ENCODE results near the gene SPIRE1.

SPIRE1 gene

GRCh38 chr18:12518326-12518725, 139.6 kb downstream of the SPIRE1 start:
- no peaks in the 10 kb centered on the region for H3K36me3 ChIP-seq (ENCODE audit: control insufficient read depth in 2 of 2, insufficient read depth in 2 of 2, low read length in 2 of 2)
- no peaks in the 10 kb centered on the region for H3K9me3 ChIP-seq (ENCODE audit: control insufficient read depth in 2 of 2, low read length in 2 of 2)
- H3K27me3 ChIP-seq (ENCODE audit: control insufficient read depth in 1 of 2, insufficient read depth in 2 of 2, low read length in 2 of 2) = no peaks in the 10 kb centered on the region
- no peaks in the 10 kb centered on the region for H3K4me1 ChIP-seq (ENCODE audit: control insufficient read depth, insufficient read depth, low read length)
- no peak overlapping the region for H3K4me3 ChIP-seq (ENCODE audit: low read length in 2 of 2)
- H3K9ac ChIP-seq (ENCODE audit: low read length in 2 of 2) = no peak overlapping the region
- no peak overlapping the region for H3K27ac ChIP-seq (ENCODE audit: low read length)

- H3K9me3 ChIP-seq (ENCODE audit: control insufficient read depth in 2 of 2, low read length in 2 of 2) = no peaks in the 10 kb centered on the region
- no peak overlapping the region for H3K4me3 ChIP-seq (ENCODE audit: low read length in 2 of 2)
- no peaks in the 10 kb centered on the region for H3K4me1 ChIP-seq (ENCODE audit: control insufficient read depth, insufficient read depth, low read length)
- H3K9ac ChIP-seq (ENCODE audit: low read length in 2 of 2) = no peak overlapping the region
- H3K36me3 ChIP-seq (ENCODE audit: control insufficient read depth in 2 of 2, insufficient read depth in 2 of 2, low read length in 2 of 2) = no peaks in the 10 kb centered on the region
- H3K27me3 ChIP-seq (ENCODE audit: control insufficient read depth in 1 of 2, insufficient read depth in 2 of 2, low read length in 2 of 2) = no peaks in the 10 kb centered on the region
- no peak overlapping the region for H3K27ac ChIP-seq (ENCODE audit: low read length)
Measured at GRCh38 chr18:12517142-12517825, 140.6 kb downstream of the SPIRE1 start.

DNA sequence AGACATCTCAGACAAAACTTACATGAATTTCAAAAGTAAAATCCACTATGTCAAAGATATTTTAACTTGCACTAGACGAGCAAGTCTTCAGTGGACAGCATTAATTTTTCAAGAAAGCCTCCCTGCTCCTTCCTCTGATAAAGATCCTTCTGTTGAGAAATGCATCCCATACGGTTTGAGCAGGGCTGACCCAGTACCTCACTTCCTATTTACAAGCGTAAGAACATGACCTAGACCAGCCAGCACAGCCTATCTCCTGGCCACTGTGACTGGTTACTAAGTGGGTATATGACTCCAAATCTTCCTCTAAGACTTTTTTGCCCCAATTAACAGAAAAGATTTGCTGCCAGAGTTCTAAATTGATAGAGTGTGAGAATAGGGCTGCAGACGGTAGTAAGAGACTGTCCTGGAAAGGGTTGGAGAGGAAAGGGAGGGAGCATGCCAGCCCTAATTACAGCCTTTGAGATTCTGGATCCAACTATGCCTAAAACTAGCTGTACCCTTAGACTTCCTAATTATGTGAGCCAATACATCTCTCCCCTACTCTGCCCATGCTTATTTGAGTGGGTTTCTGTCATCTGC, 141.8 kb downstream of the SPIRE1 start:
- H3K9ac ChIP-seq (ENCODE audit: low read length in 2 of 2) = no peak overlapping the region
- H3K4me3 ChIP-seq (ENCODE audit: low read length in 2 of 2) = no peak overlapping the region
- H3K27ac ChIP-seq (ENCODE audit: low read length) = no peak overlapping the region
- H3K27me3 ChIP-seq (ENCODE audit: control insufficient read depth in 1 of 2, insufficient read depth in 2 of 2, low read length in 2 of 2) = no peaks in the 10 kb centered on the region
- H3K36me3 ChIP-seq (ENCODE audit: control insufficient read depth in 2 of 2, insufficient read depth in 2 of 2, low read length in 2 of 2) = peaks cover 0 to 2% of the 10 kb centered on the region in 2 donors
- no peaks in the 10 kb centered on the region for H3K4me1 ChIP-seq (ENCODE audit: control insufficient read depth, insufficient read depth, low read length)
- H3K9me3 ChIP-seq (ENCODE audit: control insufficient read depth in 2 of 2, low read length in 2 of 2) = no peaks in the 10 kb centered on the region

- Histone ChIP-seq H3K4me1 (ENCODE audit: control insufficient read depth, insufficient read depth, low read length) (no peaks in the 10 kb centered on the region), H3K9me3 (ENCODE audit: control insufficient read depth in 2 of 2, low read length in 2 of 2) (no peaks in the 10 kb centered on the region), H3K36me3 (ENCODE audit: control insufficient read depth in 2 of 2, insufficient read depth in 2 of 2, low read length in 2 of 2) (peaks cover 0 to 5% of the 10 kb centered on the region in 2 donors), H3K27ac (ENCODE audit: low read length) (no peak overlapping the region), H3K27me3 (ENCODE audit: control insufficient read depth in 1 of 2, insufficient read depth in 2 of 2, low read length in 2 of 2) (no peaks in the 10 kb centered on the region), H3K9ac (ENCODE audit: low read length in 2 of 2) (no peak overlapping the region), H3K4me3 (ENCODE audit: low read length in 2 of 2) (no peak overlapping the region)
Measured at GRCh38 chr18:12515550-12515949, 142.4 kb downstream of the SPIRE1 start.

- H3K27me3 ChIP-seq (ENCODE audit: control insufficient read depth in 1 of 2, insufficient read depth in 2 of 2, low read length in 2 of 2) = no peaks in the 10 kb centered on the region
- no peak overlapping the region for H3K4me3 ChIP-seq (ENCODE audit: low read length in 2 of 2)
- no peaks in the 10 kb centered on the region for H3K9me3 ChIP-seq (ENCODE audit: control insufficient read depth in 2 of 2, low read length in 2 of 2)
- no peak overlapping the region for H3K27ac ChIP-seq (ENCODE audit: low read length)
- peaks cover 4 to 13% of the 10 kb centered on the region in 2 donors for H3K36me3 ChIP-seq (ENCODE audit: control insufficient read depth in 2 of 2, insufficient read depth in 2 of 2, low read length in 2 of 2)
- H3K4me1 ChIP-seq (ENCODE audit: control insufficient read depth, insufficient read depth, low read length) = no peaks in the 10 kb centered on the region
- no peak overlapping the region for H3K9ac ChIP-seq (ENCODE audit: low read length in 2 of 2)
Measured at GRCh38 chr18:12507007-12507406, 150.9 kb downstream of the SPIRE1 start.

GRCh38 chr18:12500986-12501385, 156.9 kb downstream of the SPIRE1 start:
- no peaks in the 10 kb centered on the region for H3K4me1 ChIP-seq (ENCODE audit: control insufficient read depth, insufficient read depth, low read length)
- no peak overlapping the region for H3K4me3 ChIP-seq (ENCODE audit: low read length in 2 of 2)
- no peaks in the 10 kb centered on the region for H3K27me3 ChIP-seq (ENCODE audit: control insufficient read depth in 1 of 2, insufficient read depth in 2 of 2, low read length in 2 of 2)
- H3K9me3 ChIP-seq (ENCODE audit: control insufficient read depth in 2 of 2, low read length in 2 of 2) = no peaks in the 10 kb centered on the region
- no peak overlapping the region for H3K27ac ChIP-seq (ENCODE audit: low read length)
- H3K36me3 ChIP-seq (ENCODE audit: control insufficient read depth in 2 of 2, insufficient read depth in 2 of 2, low read length in 2 of 2) = peaks cover 4 to 5% of the 10 kb centered on the region in 2 donors
- no peak overlapping the region for H3K9ac ChIP-seq (ENCODE audit: low read length in 2 of 2)

- no peaks in the 10 kb centered on the region for H3K4me1 ChIP-seq (ENCODE audit: control insufficient read depth, insufficient read depth, low read length)
- peaks cover under 1 to 2% of the 10 kb centered on the region in 2 donors for H3K36me3 ChIP-seq (ENCODE audit: control insufficient read depth in 2 of 2, insufficient read depth in 2 of 2, low read length in 2 of 2)
- H3K27me3 ChIP-seq (ENCODE audit: control insufficient read depth in 1 of 2, insufficient read depth in 2 of 2, low read length in 2 of 2) = no peaks in the 10 kb centered on the region
- H3K9ac ChIP-seq (ENCODE audit: low read length in 2 of 2) = no peak overlapping the region
- no peak overlapping the region for H3K4me3 ChIP-seq (ENCODE audit: low read length in 2 of 2)
- no peaks in the 10 kb centered on the region for H3K9me3 ChIP-seq (ENCODE audit: control insufficient read depth in 2 of 2, low read length in 2 of 2)
- no peak overlapping the region for H3K27ac ChIP-seq (ENCODE audit: low read length)
Measured at GRCh38 chr18:12497839-12498238, 160.1 kb downstream of the SPIRE1 start.

- Histone ChIP-seq H3K27me3 (ENCODE audit: control insufficient read depth in 1 of 2, insufficient read depth in 2 of 2, low read length in 2 of 2) (no peaks in the 10 kb centered on the region), H3K4me1 (ENCODE audit: control insufficient read depth, insufficient read depth, low read length) (no peaks in the 10 kb centered on the region), H3K9me3 (ENCODE audit: control insufficient read depth in 2 of 2, low read length in 2 of 2) (no peaks in the 10 kb centered on the region), H3K4me3 (ENCODE audit: low read length in 2 of 2) (no peak overlapping the region), H3K27ac (ENCODE audit: low read length) (no peak overlapping the region), H3K9ac (ENCODE audit: low read length in 2 of 2) (no peak overlapping the region), H3K36me3 (ENCODE audit: control insufficient read depth in 2 of 2, insufficient read depth in 2 of 2, low read length in 2 of 2) (peaks cover 3 to 5% of the 10 kb centered on the region in 2 donors)
Measured at GRCh38 chr18:12497296-12497695, 160.6 kb downstream of the SPIRE1 start.

DNA sequence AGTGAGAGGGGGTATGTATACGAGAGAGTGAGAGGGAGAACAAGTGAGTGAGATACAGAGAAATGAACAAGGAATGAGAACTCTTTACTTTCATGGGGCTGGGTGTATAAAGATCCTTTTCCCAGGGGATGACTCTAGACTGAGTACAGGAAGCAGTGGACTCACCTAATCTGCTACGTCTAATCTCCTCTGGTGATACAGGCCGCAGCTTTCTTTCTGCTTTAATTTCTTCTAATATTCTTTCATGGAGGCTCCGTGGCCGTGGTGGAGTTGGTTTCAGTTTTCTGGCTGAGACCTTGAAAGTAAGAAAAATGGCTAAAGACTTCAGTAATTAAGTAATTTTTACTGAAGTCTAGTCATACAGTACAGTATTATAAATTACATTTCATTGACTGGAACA, 165.0 kb downstream of the SPIRE1 start:
- H3K4me3 ChIP-seq (ENCODE audit: low read length in 2 of 2) = no peak overlapping the region
- H3K9ac ChIP-seq (ENCODE audit: low read length in 2 of 2) = no peak overlapping the region
- no peaks in the 10 kb centered on the region for H3K4me1 ChIP-seq (ENCODE audit: control insufficient read depth, insufficient read depth, low read length)
- peaks cover 12 to 15% of the 10 kb centered on the region in 2 donors for H3K36me3 ChIP-seq (ENCODE audit: control insufficient read depth in 2 of 2, insufficient read depth in 2 of 2, low read length in 2 of 2)
- H3K27ac ChIP-seq (ENCODE audit: low read length) = no peak overlapping the region
- no peaks in the 10 kb centered on the region for H3K9me3 ChIP-seq (ENCODE audit: control insufficient read depth in 2 of 2, low read length in 2 of 2)
- no peaks in the 10 kb centered on the region for H3K27me3 ChIP-seq (ENCODE audit: control insufficient read depth in 1 of 2, insufficient read depth in 2 of 2, low read length in 2 of 2)

GRCh38 chr18:12491611-12492435, 166.1 kb downstream of the SPIRE1 start:
- Histone ChIP-seq H3K9me3 (ENCODE audit: control insufficient read depth in 2 of 2, low read length in 2 of 2) (no peaks in the 10 kb centered on the region), H3K36me3 (ENCODE audit: control insufficient read depth in 2 of 2, insufficient read depth in 2 of 2, low read length in 2 of 2) (peaks cover 12 to 18% of the 10 kb centered on the region in 2 donors), H3K27ac (ENCODE audit: low read length) (no peak overlapping the region), H3K4me3 (ENCODE audit: low read length in 2 of 2) (no peak overlapping the region), H3K27me3 (ENCODE audit: control insufficient read depth in 1 of 2, insufficient read depth in 2 of 2, low read length in 2 of 2) (no peaks in the 10 kb centered on the region), H3K4me1 (ENCODE audit: control insufficient read depth, insufficient read depth, low read length) (no peaks in the 10 kb centered on the region), H3K9ac (ENCODE audit: low read length in 2 of 2) (no peak overlapping the region)

Data from stomach smooth muscle (tissue), 2 donors.